Coronary artery (tissue), 2 donors: ENCODE measurements around the gene PHLDA2.

Source experiments
- DNase-seq: peaks from one replicate; pipeline ENCODE4 v3.0.0-alpha.2; 2017; ENCODE audit warnings: low spot score
- H3K27ac ChIP-seq, 2 donors: fragments of 200-600 bp; sonication (generic); one replicate each; pipeline ENCODE4 v1.5.1; 2016 to 2019
- H3K4me3 ChIP-seq: fragments of 200-600 bp; sonication (generic); 2 replicates; pipeline ENCODE4 v1.5.1; 2016; ENCODE audit warnings: mild to moderate bottlenecking, moderate library complexity
- CTCF ChIP-seq: fragments of 200-600 bp; sonication (generic); IDR thresholded peaks from one replicate; pipeline ENCODE4 v1.5.1; 2019; ENCODE audit warnings: antibody characterized with exemption

PHLDA2 gene

GRCh38 chr11:2904153-2905052 lies 24.8 kb downstream of the PHLDA2 start:
- no peak for TF ChIP-seq CTCF
- Histone ChIP-seq H3K4me3 (no peak overlapping the region), H3K27ac (no peak overlapping the region)
- no peak for DNase-seq

- DNase-seq: no peak
- no peak overlapping the region for H3K27ac ChIP-seq
- TF ChIP-seq CTCF: no peak
- H3K4me3 ChIP-seq: peak overlapping the region; percentile 91
These were observed 25.6 kb downstream of the PHLDA2 start for GRCh38 chr11:2903672-2904011.

GRCh38 chr11:2902784-2903671 lies 26.2 kb downstream of the PHLDA2 start:
- Histone ChIP-seq H3K4me3 (peak overlapping the region; percentile 91), H3K27ac (peak overlapping the region; percentile 58 to 88)
- TF ChIP-seq CTCF: no peak
- no peak for DNase-seq

GRCh38 chr11:2901854-2902783 lies 27.1 kb downstream of the PHLDA2 start:
- H3K27ac ChIP-seq: peak overlapping the region; percentile 59 to 88

GRCh38 chr11:2901196-2901796 lies 27.9 kb downstream of the PHLDA2 start:
- no peak for DNase-seq
- TF ChIP-seq CTCF: no peak
- Histone ChIP-seq H3K27ac (peak overlapping the region; percentile 59 to 88), H3K4me3 (peak overlapping the region; percentile 91)

More at GRCh38 chr11:2901854-2902783, 27.1 kb downstream of the PHLDA2 start:
- TF ChIP-seq CTCF: no peak
- peak; percentile 97 for DNase-seq
- H3K4me3 ChIP-seq: peak overlapping the region; percentile 91
